ENCODE measurements around the gene HIVEP3. TPM values are rescaled to one million over a fixed set of nuclear protein-coding genes. Genes with fewer than 3 reads are reported as not detected.

Gene HIVEP3
- total RNA-seq, 1 experiment from 2014 or later, result 1.2 TPM

DNA sequence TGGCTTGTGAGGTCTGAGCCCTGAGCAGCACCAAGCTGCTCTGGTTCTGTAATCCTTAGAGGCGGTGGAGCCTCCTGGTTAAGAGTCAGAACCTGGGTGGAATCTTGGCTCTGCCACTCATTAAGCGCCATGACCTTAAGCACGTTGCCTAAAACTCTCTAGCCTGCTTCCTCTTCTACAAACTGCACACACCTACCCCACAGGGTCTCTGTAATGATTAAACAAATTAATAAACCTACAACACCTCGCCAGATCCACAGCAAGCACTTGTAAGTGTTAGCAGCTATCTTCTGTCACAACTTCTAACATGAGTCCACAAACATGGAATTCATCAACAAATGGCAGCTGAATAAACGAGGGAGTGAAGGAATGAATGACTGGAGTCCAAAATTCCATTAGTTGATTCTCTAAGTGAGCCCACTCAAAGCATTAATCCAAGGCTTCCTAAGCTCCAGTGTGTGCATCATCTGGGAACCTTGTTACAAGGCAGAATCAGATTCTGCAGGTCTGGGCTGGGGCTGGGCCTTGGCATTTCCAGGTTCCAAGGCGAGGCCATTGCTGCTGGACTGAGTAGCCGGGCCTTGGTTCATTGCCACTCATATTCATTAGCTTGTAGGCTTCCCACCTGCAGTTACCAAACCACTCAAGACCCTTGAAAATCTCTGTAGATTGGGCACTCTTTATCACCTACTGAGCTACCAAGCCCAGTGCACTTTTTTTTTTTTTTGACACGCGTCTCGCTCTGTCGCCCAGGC lies 168.6 kb downstream of the HIVEP3 start:
- intact Hi-C loops (cut with micrococcal nuclease), result no loop called here
- Mint-ChIP-seq H3K9me3 (ENCODE audit: unreplicated experiment) (no peaks in the 10 kb centered on the region), H3K4me1 (ENCODE audit: insufficient read depth, unreplicated experiment) (no peaks in the 10 kb centered on the region), H3K27ac (ENCODE audit: low read depth, unreplicated experiment) (no peak overlapping the region), H3K36me3 (ENCODE audit: insufficient read depth, unreplicated experiment) (no peaks in the 10 kb centered on the region), H3K4me3 (ENCODE audit: unreplicated experiment) (no peak overlapping the region), H3K27me3 (ENCODE audit: insufficient read depth, unreplicated experiment) (no peaks in the 10 kb centered on the region)
- CTCF ChIA-PET, result interaction anchor here (0.6 to 0.8 kb wide), 2 partner anchors 10 to 15 kb away, joined by 3 to 4 read pairs; no protein-coding TSS in a partner anchor
- POLR2A ChIA-PET, result no interaction called here
- no peak for TF ChIP-seq CTCF (IDR thresholded peaks at IDR 0.05; ENCODE audit: unreplicated experiment)
- DNase-seq (ENCODE audit: unreplicated experiment), result no peak
- BruUV-seq (replicated peaks), result no TSS peak

DNA sequence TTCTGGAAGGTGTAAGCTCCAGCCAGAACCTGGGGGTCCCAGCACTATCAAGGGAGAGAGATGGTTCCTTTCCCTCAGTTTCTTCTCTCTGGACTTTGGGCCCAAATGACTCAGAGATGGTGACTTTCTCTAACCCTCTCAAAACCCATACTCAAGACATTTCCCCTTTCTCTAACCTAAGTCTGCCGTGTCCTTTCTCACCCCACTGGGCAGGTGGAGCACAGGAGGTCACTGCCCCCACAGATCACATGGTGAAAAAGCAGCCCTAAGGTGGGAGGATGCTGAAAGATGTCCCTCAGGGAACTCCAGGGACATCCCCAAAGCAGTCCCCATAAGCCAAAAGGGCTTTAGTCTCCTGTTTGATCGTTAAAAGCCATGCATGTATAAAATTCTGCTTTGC lies 173.7 kb downstream of the HIVEP3 start:
- H3K4me3 Mint-ChIP-seq (ENCODE audit: unreplicated experiment), result no peak overlapping the region
- POLR2A ChIA-PET, result no interaction called here
- no peak for TF ChIP-seq CTCF (IDR thresholded peaks at IDR 0.05; ENCODE audit: unreplicated experiment)
- H3K27ac Mint-ChIP-seq (ENCODE audit: low read depth, unreplicated experiment), result no peak overlapping the region
- no TSS peak for BruUV-seq (replicated peaks)
- intact Hi-C loops (cut with micrococcal nuclease), result no loop called here
- peaks cover 6% of the 10 kb centered on the region for H3K4me1 Mint-ChIP-seq (ENCODE audit: insufficient read depth, unreplicated experiment)
- no peaks in the 10 kb centered on the region for H3K9me3 Mint-ChIP-seq (ENCODE audit: unreplicated experiment)
- CTCF ChIA-PET, result no interaction called here
- no peak for DNase-seq (ENCODE audit: unreplicated experiment)
- no peaks in the 10 kb centered on the region for H3K27me3 Mint-ChIP-seq (ENCODE audit: insufficient read depth, unreplicated experiment)
- no peaks in the 10 kb centered on the region for H3K36me3 Mint-ChIP-seq (ENCODE audit: insufficient read depth, unreplicated experiment)

DNA sequence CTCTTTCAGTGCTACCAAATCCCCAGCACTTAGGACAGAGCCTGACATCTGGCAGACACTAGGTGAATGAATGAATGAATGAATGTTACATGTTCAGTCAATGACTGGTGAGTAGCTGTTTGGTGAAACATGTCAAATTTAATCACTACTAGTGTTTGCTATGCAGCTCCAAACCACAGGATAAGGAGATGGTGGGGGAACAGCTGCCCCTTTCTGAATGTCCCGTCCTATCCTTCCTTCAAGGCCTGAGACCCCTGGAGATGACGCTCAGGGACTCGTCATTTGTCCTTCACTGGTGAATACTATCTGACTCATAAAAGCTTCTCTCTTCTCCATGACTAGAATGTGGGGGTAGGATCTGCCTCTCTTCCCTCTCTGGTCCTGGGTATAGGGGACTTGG lies 175.4 kb downstream of the HIVEP3 start:
- H3K4me1 Mint-ChIP-seq (ENCODE audit: insufficient read depth, unreplicated experiment), result peaks cover 6% of the 10 kb centered on the region
- BruUV-seq (replicated peaks), result no TSS peak
- intact Hi-C loops (cut with micrococcal nuclease), result no loop called here

GRCh38 chr1:41742219-41742618 lies 176.5 kb downstream of the HIVEP3 start:
- CTCF ChIA-PET, result interaction anchor here (0.5 kb wide), 1 partner anchor 106 kb away, joined by 3 read pairs; no protein-coding TSS in a partner anchor
- no peak overlapping the region for H3K4me3 Mint-ChIP-seq (ENCODE audit: unreplicated experiment)
- H3K9me3 Mint-ChIP-seq (ENCODE audit: unreplicated experiment), result no peaks in the 10 kb centered on the region
- no peak for TF ChIP-seq CTCF (IDR thresholded peaks at IDR 0.05; ENCODE audit: unreplicated experiment)
- no peak overlapping the region for H3K27ac Mint-ChIP-seq (ENCODE audit: low read depth, unreplicated experiment)
- no TSS peak for BruUV-seq (replicated peaks)
- no peaks in the 10 kb centered on the region for H3K36me3 Mint-ChIP-seq (ENCODE audit: insufficient read depth, unreplicated experiment)
- intact Hi-C loops (cut with micrococcal nuclease), result no loop called here
- no peaks in the 10 kb centered on the region for H3K27me3 Mint-ChIP-seq (ENCODE audit: insufficient read depth, unreplicated experiment)
- POLR2A ChIA-PET, result no interaction called here
- peaks cover 6% of the 10 kb centered on the region for H3K4me1 Mint-ChIP-seq (ENCODE audit: insufficient read depth, unreplicated experiment)
- DNase-seq (ENCODE audit: unreplicated experiment), result no peak

More for the DNA sequence above, 175.4 kb downstream of the HIVEP3 start:
- ChIA-PET CTCF (interaction anchor here (0.6 kb wide), 1 partner anchor 120 kb away, joined by 3 read pairs; no protein-coding TSS in a partner anchor), POLR2A (interaction anchor here (0.9 kb wide), 1 partner anchor 12 kb away, joined by 3 read pairs; no protein-coding TSS in a partner anchor)
- Mint-ChIP-seq H3K9me3 (ENCODE audit: unreplicated experiment) (no peaks in the 10 kb centered on the region), H3K27me3 (ENCODE audit: insufficient read depth, unreplicated experiment) (no peaks in the 10 kb centered on the region), H3K36me3 (ENCODE audit: insufficient read depth, unreplicated experiment) (no peaks in the 10 kb centered on the region), H3K27ac (ENCODE audit: low read depth, unreplicated experiment) (no peak overlapping the region), H3K4me3 (ENCODE audit: unreplicated experiment) (no peak overlapping the region)
- TF ChIP-seq CTCF (IDR thresholded peaks at IDR 0.05; ENCODE audit: unreplicated experiment), result no peak
- peak; percentile 9 for DNase-seq (ENCODE audit: unreplicated experiment)

All from MCF 10A (cell line).